ENCODE data around the gene DLEU7. TPM values are rescaled to one million over a fixed set of nuclear protein-coding genes. Genes with fewer than 3 reads are reported as not detected.

Gene DLEU7
- total and polyA plus RNA-seq, 4 donors, result 0.17 to 0.47 (median 0.24) TPM

- DNase-seq (ENCODE audit: low spot score), result no peak
- Histone ChIP-seq H3K4me3 (ENCODE audit: low read depth in 1 of 3, low read length in 3 of 3) (no peak overlapping the region), H3K4me1 (ENCODE audit: control insufficient read depth in 4 of 4, insufficient read depth in 4 of 4, low read length in 3 of 4) (no peaks in the 10 kb centered on the region), H3K9me3 (ENCODE audit: control insufficient read depth in 4 of 4, low read length in 3 of 4) (no peaks in the 10 kb centered on the region), H3K27ac (ENCODE audit: low read depth in 1 of 2, low read length in 2 of 2) (no peak overlapping the region), H3K27me3 (ENCODE audit: control insufficient read depth in 4 of 4, insufficient read depth in 4 of 4, low read length in 3 of 4) (no peaks in the 10 kb centered on the region), H3K9ac (ENCODE audit: low read depth in 1 of 2, low read length in 2 of 2) (no peak overlapping the region), H3K36me3 (ENCODE audit: control insufficient read depth in 4 of 4, insufficient read depth in 3 of 4, low read depth in 1 of 4, low read length in 3 of 4) (no peaks in the 10 kb centered on the region)
- WGBS, result 86% methylated on average over 14 of the region's 14 CpGs
- TF ChIP-seq RAD21 (IDR thresholded peaks at IDR 0.05) (no peak), REST (IDR thresholded peaks at IDR 0.05) (no peak), FOXA1 (IDR thresholded peaks at IDR 0.05) (no peak), CTCF (IDR thresholded peaks at IDR 0.05; ENCODE audit: low read depth, low read length, missing input control) (no peak), SP1 (IDR thresholded peaks at IDR 0.05) (no peak), TAF1 (conservative IDR thresholded peaks at IDR 0.05) (no peak), HNF4G (IDR thresholded peaks at IDR 0.05) (no peak), GABPA (IDR thresholded peaks at IDR 0.05 in 1 of 2, conservative IDR thresholded peaks at IDR 0.05 in 1 of 2) (no peak), RXRA (IDR thresholded peaks at IDR 0.05) (no peak), MAX (IDR thresholded peaks at IDR 0.05) (no peak), ZBTB33 (IDR thresholded peaks at IDR 0.05) (no peak), ATF3 (IDR thresholded peaks at IDR 0.05) (no peak), HNF4A (conservative IDR thresholded peaks at IDR 0.05) (no peak), FOXA2 (IDR thresholded peaks at IDR 0.05) (no peak), JUND (IDR thresholded peaks at IDR 0.05) (no peak), EGR1 (IDR thresholded peaks at IDR 0.05; ENCODE audit: low read depth in 2 of 2) (no peak), YY1 (IDR thresholded peaks at IDR 0.05) (no peak), NR2F2 (IDR thresholded peaks at IDR 0.05) (no peak)
Observed at GRCh38 chr13:50788551-50789210, 54.8 kb downstream of the DLEU7 start.
